SK-N-SH (cell line): ENCODE data around the gene EPM2A. TPM values are rescaled to one million over a fixed set of nuclear protein-coding genes. Genes with fewer than 3 reads are reported as not detected.

Experiments used
- CTCF ChIA-PET: fragments of 300-600, 350-600 bp; formaldehyde crosslinking; extraction: SDS; loops from one replicate; lab custom pipeline; 2021; lab: Yijun Ruan, JAX
- POLR2A ChIA-PET: fragments of 350-600 bp; sonication (Branson Sonifier 250); formaldehyde crosslinking; extraction: SDS; loops from one replicate; lab custom pipeline; 2020; ENCODE audit warnings: antibody characterized with exemption, inconsistent platforms; lab: Yijun Ruan, JAX
- DNase-seq: peaks from one replicate; pipeline ENCODE4 v3.0.0; 2012
- H2AFZ ChIP-seq: fragments of 200-600 bp; sonication (generic); 2 replicates; pipeline ENCODE4 v1.8.1; 2016; ENCODE audit warnings: antibody characterized with exemption, mild to moderate bottlenecking, low read depth
- H3F3A ChIP-seq: fragments of 200-600 bp; sonication (generic); replicated peaks from 2 replicates; pipeline ENCODE3; 2016; ENCODE audit warnings: antibody characterized with exemption, mild to moderate bottlenecking; ENCODE audit not compliant: insufficient read depth
- H3K27ac ChIP-seq, 2 experiments: fragments of 200-500 bp in 1 of 2; fragments of 200-600 bp in 1 of 2; sonication (Bioruptor generic) in 1 of 2; sonication (generic), shearing (Covaris generic) in 1 of 2; 2 replicates each; pipeline versions ENCODE4 v1.5.1 to v1.6.1; 2014 to 2016; ENCODE audit warnings: low read depth in 2 of 2, inconsistent platforms in 1 of 2, low read length in 1 of 2, mild to moderate bottlenecking in 1 of 2, mixed read lengths in 1 of 2
- H3K27me3 ChIP-seq: fragments of 200-600 bp; sonication (generic), shearing (Covaris generic); 2 replicates; pipeline ENCODE4 v1.6.1; 2016; ENCODE audit warnings: mixed run types; ENCODE audit not compliant: insufficient read depth
- H3K36me3 ChIP-seq, 2 experiments: fragments of 200-500 bp in 1 of 2; fragments of 200-600 bp in 1 of 2; sonication (Bioruptor generic) in 1 of 2; sonication (generic) in 1 of 2; replicated peaks in 1 of 2; 2 replicates each; pipeline versions ENCODE3 to v1.5.1; 2014 to 2016; ENCODE audit warnings: low read length in 1 of 2, mild to moderate bottlenecking in 1 of 2; ENCODE audit not compliant: insufficient read depth in 2 of 2, control insufficient read depth in 1 of 2
- H3K4me1 ChIP-seq, 2 experiments: fragments of 200-500 bp in 1 of 2; fragments of 200-600 bp in 1 of 2; sonication (Bioruptor generic) in 1 of 2; sonication (generic), shearing (Covaris generic) in 1 of 2; 2 replicates each; pipeline versions ENCODE4 v1.5.1 to v1.6.1; 2014 to 2016; ENCODE audit warnings: low read depth in 1 of 2, low read length in 1 of 2, mixed run types in 1 of 2; ENCODE audit not compliant: insufficient read depth in 2 of 2, control insufficient read depth in 1 of 2
- H3K4me2 ChIP-seq: fragments of 200-600 bp; sonication (generic), shearing (Covaris generic); 2 replicates; pipeline ENCODE4 v1.6.1; 2017; ENCODE audit warnings: mixed run types
- H3K4me3 ChIP-seq, 2 experiments: fragments of 200-500 bp in 1 of 2; fragments of 200-600 bp in 1 of 2; sonication (Bioruptor generic) in 1 of 2; sonication (generic), shearing (Covaris generic) in 1 of 2; 2 replicates each; pipeline versions ENCODE4 v1.5.1 to v1.8.1; 2014 to 2016; ENCODE audit warnings: low read depth in 2 of 2, inconsistent platforms in 1 of 2, low read length in 1 of 2, mild to moderate bottlenecking in 1 of 2, mixed read lengths in 1 of 2, moderate library complexity in 1 of 2
- H3K79me2 ChIP-seq: fragments of 200-600 bp; sonication (generic); 2 replicates; pipeline ENCODE4 v1.8.1; 2017; ENCODE audit warnings: mild to moderate bottlenecking; ENCODE audit not compliant: insufficient read depth
- H3K9ac ChIP-seq: fragments of 200-600 bp; sonication (generic); 2 replicates; pipeline ENCODE4 v1.6.1; 2017; ENCODE audit warnings: mixed run types
- H3K9me2 ChIP-seq: fragments of 200-600 bp; sonication (generic); 2 replicates; pipeline ENCODE4 v1.6.1; 2017; ENCODE audit warnings: mixed run types
- H3K9me3 ChIP-seq: fragments of 200-600 bp; sonication (generic); 2 replicates; pipeline ENCODE4 v1.6.1; 2017; ENCODE audit warnings: mixed run types, mild to moderate bottlenecking, moderate library complexity
- H4K20me1 ChIP-seq: fragments of 200-600 bp; sonication (generic); 2 replicates; pipeline ENCODE4 v1.6.1; 2017; ENCODE audit warnings: mild to moderate bottlenecking, mixed run types; ENCODE audit not compliant: insufficient read depth
- CHD2 ChIP-seq: fragments of 150-350 bp; IDR thresholded peaks from 2 replicates; pipeline ENCODE4 v1.6.1; 2018; ENCODE audit warnings: low read length; ENCODE audit not compliant: partially characterized antibody
- ELF1 ChIP-seq: IDR thresholded peaks from 2 replicates; pipeline ENCODE4 v1.4.0; 2012
- EP300 ChIP-seq, 2 experiments: IDR thresholded peaks; 2 replicates each; pipeline versions ENCODE4 v1.4.0 to v1.6.1; 2012; ENCODE audit warnings: borderline replicate concordance in 1 of 2, low read depth in 1 of 2, low read length in 1 of 2
- FOSL2 ChIP-seq: IDR thresholded peaks from 2 replicates; pipeline ENCODE4 v1.4.0; 2012; ENCODE audit warnings: low read depth, mild to moderate bottlenecking, moderate library complexity, borderline replicate concordance
- FOXJ3 ChIP-seq: sonication (generic); formaldehyde crosslinking; IDR thresholded peaks from 2 replicates; pipeline ENCODE4 v1.5.1; 2020; ENCODE audit warnings: mild to moderate bottlenecking, missing genetic modification reagents
- FOXM1 ChIP-seq: IDR thresholded peaks from 2 replicates; pipeline ENCODE4 v1.4.0; 2012; ENCODE audit warnings: low read depth, mild to moderate bottlenecking
- JUND ChIP-seq: IDR thresholded peaks from 2 replicates; pipeline ENCODE4 v1.4.0; 2012
- MAX ChIP-seq: IDR thresholded peaks from 2 replicates; pipeline ENCODE4 v1.4.0; 2012; ENCODE audit warnings: low read depth
- NFIC ChIP-seq: IDR thresholded peaks from 2 replicates; pipeline ENCODE4 v1.4.0; 2012; ENCODE audit warnings: borderline replicate concordance
- PBX3 ChIP-seq: IDR thresholded peaks from 2 replicates; pipeline ENCODE4; 2012
- SIN3A ChIP-seq: IDR thresholded peaks from 2 replicates; pipeline ENCODE4 v1.6.1; 2012; ENCODE audit warnings: low read depth, mild to moderate bottlenecking, low read length, moderate library complexity, borderline replicate concordance
- SMC3 ChIP-seq: IDR thresholded peaks from 2 replicates; pipeline ENCODE4 v1.6.1; 2012; ENCODE audit warnings: low read depth, low read length, improper control_type of control experiment
- TCF12 ChIP-seq: IDR thresholded peaks from 2 replicates; pipeline ENCODE4 v1.4.0; 2012
- TEAD4 ChIP-seq: IDR thresholded peaks from 2 replicates; pipeline ENCODE4 v1.4.0; 2012; ENCODE audit warnings: mild to moderate bottlenecking, borderline replicate concordance; ENCODE audit not compliant: insufficient read depth
- USF1 ChIP-seq: IDR thresholded peaks from 2 replicates; pipeline ENCODE4 v1.4.0; 2012; ENCODE audit warnings: low read depth, borderline replicate concordance
- USF2 ChIP-seq: fragments of 150-350 bp; IDR thresholded peaks from 2 replicates; pipeline ENCODE4 v1.6.1; 2017; ENCODE audit warnings: antibody characterized with exemption, low read length, low read depth, borderline replicate concordance
- YY1 ChIP-seq: IDR thresholded peaks from 2 replicates; pipeline ENCODE4 v1.4.0; 2012; ENCODE audit warnings: low read depth, mild to moderate bottlenecking
- ZBTB33 ChIP-seq: IDR thresholded peaks from 2 replicates; pipeline ENCODE4 v1.4.0; 2012; ENCODE audit warnings: low read depth, borderline replicate concordance
- WGBS: methylation state at CpG from one replicate; pipeline ENCODE4 v1.1.6; 2017; ENCODE audit warnings: low lambda C conversion rate; 5-methylcytosine and 5-hydroxymethylcytosine counted together
- polyA plus RNA-seq, 3 experiments: library from polyadenylated mRNA; depleted of rRNA; stranded (reverse); fragments of >200 nt; gene quantifications; 2 replicates each; pipeline ENCODE4 v1.2.3, GENCODE V29; 2012

EPM2A gene
- polyA plus RNA-seq, 1 of the 3 experiments (the other 2 are of a cell fraction): 2.7 TPM

GRCh38 chr6:145728444-145729385, 6.6 kb downstream of the EPM2A start:
- no peak for TF ChIP-seq TCF12
- no peak for TF ChIP-seq EP300 (IDR thresholded peaks at IDR 0.05; ENCODE audit: borderline replicate concordance in 1 of 2, low read depth in 1 of 2, low read length in 1 of 2)
- no peak for TF ChIP-seq PBX3
- TF ChIP-seq MAX: no peak
- TF ChIP-seq USF2: no peak
- TF ChIP-seq FOXJ3 (CRISPR knock-in tag): no peak
- TF ChIP-seq JUND: no peak
- TF ChIP-seq SIN3A: no peak
- no peak for TF ChIP-seq FOSL2
- TF ChIP-seq FOXM1: no peak
- TF ChIP-seq, all 33 proteins: peak for 0
- no peak for DNase-seq
- H3K4me2 ChIP-seq: no peak overlapping the region
- H2AFZ ChIP-seq: no peak overlapping the region
- CTCF ChIA-PET: interaction anchor here (0.9 kb wide), 1 partner anchor 25 kb away, joined by 3 read pairs; no protein-coding TSS in a partner anchor
- no peaks in the 10 kb centered on the region for H4K20me1 ChIP-seq
- H3K79me2 ChIP-seq: no peaks in the 10 kb centered on the region; the same call in 1 of the 2 replicates
- no peaks in the 10 kb centered on the region for H3K9me3 ChIP-seq
- H3K9ac ChIP-seq: no peak overlapping the region
- no peaks in the 10 kb centered on the region for H3K36me3 ChIP-seq
- H3K27me3 ChIP-seq: no peaks in the 10 kb centered on the region
- H3K4me3 ChIP-seq: no peak overlapping the region
- POLR2A ChIA-PET: no interaction called here
- 100% methylated on average over 1 of the region's 1 CpG for WGBS
- H3K9me2 ChIP-seq: no peaks in the 10 kb centered on the region
- H3K27ac ChIP-seq: no peak overlapping the region
- H3K4me1 ChIP-seq: peaks cover 1 to 2% of the 10 kb centered on the region in 2 experiments; a peak in 3 of 4 replicates
- peaks cover 1% of the 10 kb centered on the region for H3F3A ChIP-seq

- H3K36me3 ChIP-seq: no peaks in the 10 kb centered on the region
- H3F3A ChIP-seq: no peaks in the 10 kb centered on the region
- H3K9ac ChIP-seq: no peak overlapping the region
- no peaks in the 10 kb centered on the region for H3K9me2 ChIP-seq
- no peaks in the 10 kb centered on the region for H3K9me3 ChIP-seq
- ChIA-PET POLR2A (no interaction called here), CTCF (interaction anchor here (0.9 kb wide), 1 partner anchor 24 kb away, joined by 3 read pairs; no protein-coding TSS in a partner anchor)
- H3K4me3 ChIP-seq: no peak overlapping the region
- H3K4me1 ChIP-seq: peaks cover 0 to 2% of the 10 kb centered on the region in 2 experiments; a peak in 3 of 4 replicates
- H3K79me2 ChIP-seq: no peaks in the 10 kb centered on the region
- H4K20me1 ChIP-seq: no peaks in the 10 kb centered on the region
- DNase-seq: no peak
- no peak overlapping the region for H3K27ac ChIP-seq
- WGBS: 81% methylated on average over 5 of the region's 5 CpGs
- H2AFZ ChIP-seq: no peak overlapping the region
- no peaks in the 10 kb centered on the region for H3K27me3 ChIP-seq
- H3K4me2 ChIP-seq: no peak overlapping the region
- TF ChIP-seq YY1: no peak
- TF ChIP-seq CHD2: no peak
- no peak for TF ChIP-seq EP300 (IDR thresholded peaks at IDR 0.05; ENCODE audit: borderline replicate concordance in 1 of 2, low read depth in 1 of 2, low read length in 1 of 2)
- TF ChIP-seq SMC3: no peak
- TF ChIP-seq JUND: no peak
- TF ChIP-seq ZBTB33: no peak
- TF ChIP-seq USF1: no peak
- no peak for TF ChIP-seq TCF12
- TF ChIP-seq ELF1: no peak
- no peak for TF ChIP-seq FOSL2
- no peak for TF ChIP-seq NFIC
- TF ChIP-seq TEAD4: no peak
- no peak for TF ChIP-seq PBX3
- TF ChIP-seq SIN3A: no peak
Measured at GRCh38 chr6:145727817-145728388, 7.4 kb downstream of the EPM2A start.
